Mammary epithelial cell (primary cell): Measurements from ENCODE around the gene PPP2CA.

Experiments
- EZH2 ChIP-seq: IDR thresholded peaks from 2 replicates; pipeline ENCODE4 v1.6.1; 2012; ENCODE audit warnings: low read length, inconsistent platforms, borderline replicate concordance
- TF ChIP-seq, protein P1 (sequence below), 2 donors: IDR thresholded peaks in 1 of 2; conservative IDR thresholded peaks in 1 of 2; 2 replicates each; pipeline ENCODE4 v1.5.1; 2011 to 2012; ENCODE audit warnings: inconsistent platforms in 2 of 2, low read length in 2 of 2, mild to moderate bottlenecking in 2 of 2, control low read depth in 1 of 2, low read depth in 1 of 2; ENCODE audit not compliant: insufficient read depth in 1 of 2; ENCODE audit errors: extremely low read depth in 1 of 2

DNA sequence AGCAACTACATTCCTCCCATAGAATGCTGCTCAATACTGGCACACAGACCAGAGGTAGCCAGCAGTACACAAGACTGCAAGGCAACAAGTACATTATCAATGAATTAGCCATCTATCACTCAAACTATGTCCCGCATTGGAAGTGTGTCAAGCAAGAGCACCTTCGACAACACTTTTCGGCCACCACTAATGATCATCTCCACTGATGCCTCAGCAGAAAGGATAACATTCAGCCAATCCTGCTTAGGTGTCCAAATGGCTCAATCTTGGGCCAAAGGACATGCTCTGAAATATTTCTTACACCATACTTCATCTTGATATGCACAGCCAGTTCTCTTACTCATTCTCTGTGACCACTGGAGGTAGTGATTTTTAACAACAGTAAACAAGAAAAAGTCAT is 74.2 kb downstream of the PPP2CA start:
- TF ChIP-seq, protein P1, sequence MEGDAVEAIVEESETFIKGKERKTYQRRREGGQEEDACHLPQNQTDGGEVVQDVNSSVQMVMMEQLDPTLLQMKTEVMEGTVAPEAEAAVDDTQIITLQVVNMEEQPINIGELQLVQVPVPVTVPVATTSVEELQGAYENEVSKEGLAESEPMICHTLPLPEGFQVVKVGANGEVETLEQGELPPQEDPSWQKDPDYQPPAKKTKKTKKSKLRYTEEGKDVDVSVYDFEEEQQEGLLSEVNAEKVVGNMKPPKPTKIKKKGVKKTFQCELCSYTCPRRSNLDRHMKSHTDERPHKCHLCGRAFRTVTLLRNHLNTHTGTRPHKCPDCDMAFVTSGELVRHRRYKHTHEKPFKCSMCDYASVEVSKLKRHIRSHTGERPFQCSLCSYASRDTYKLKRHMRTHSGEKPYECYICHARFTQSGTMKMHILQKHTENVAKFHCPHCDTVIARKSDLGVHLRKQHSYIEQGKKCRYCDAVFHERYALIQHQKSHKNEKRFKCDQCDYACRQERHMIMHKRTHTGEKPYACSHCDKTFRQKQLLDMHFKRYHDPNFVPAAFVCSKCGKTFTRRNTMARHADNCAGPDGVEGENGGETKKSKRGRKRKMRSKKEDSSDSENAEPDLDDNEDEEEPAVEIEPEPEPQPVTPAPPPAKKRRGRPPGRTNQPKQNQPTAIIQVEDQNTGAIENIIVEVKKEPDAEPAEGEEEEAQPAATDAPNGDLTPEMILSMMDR (conservative IDR thresholded peaks at IDR 0.05 in 1 of 2, IDR thresholded peaks at IDR 0.05 in 1 of 2; ENCODE audit: extremely low read depth in 1 of 2, insufficient read depth in 1 of 2, low read depth in 1 of 2, low read length in 2 of 2), result no peak
- no peak for TF ChIP-seq EZH2
